Activated gamma-delta T cell (primary cell): ENCODE data around the gene FOXA3.

Experiments
- DNase-seq: peaks from one replicate; lab custom pipeline; 2025; lab: John Stamatoyannopoulos, UW

Gene FOXA3

GRCh38 chr19:45874620-45874966, 10.5 kb downstream of the FOXA3 start:
- DNase-seq, result no peak

GRCh38 chr19:45876161-45876410, 12.0 kb downstream of the FOXA3 start:
- DNase-seq, result no peak

GRCh38 chr19:45876411-45877197, 12.5 kb downstream of the FOXA3 start:
- DNase-seq, result no peak

- DNase-seq, result no peak
These were observed 14.1 kb downstream of the FOXA3 start for GRCh38 chr19:45878043-45878794.

GRCh38 chr19:45879055-45879454, 14.9 kb downstream of the FOXA3 start:
- DNase-seq, result no peak

GRCh38 chr19:45879971-45880370, 15.8 kb downstream of the FOXA3 start:
- no peak for DNase-seq

- DNase-seq, result no peak
These were observed 17.2 kb downstream of the FOXA3 start for GRCh38 chr19:45881082-45881908.

- DNase-seq, result no peak
These were observed 17.9 kb downstream of the FOXA3 start for GRCh38 chr19:45881909-45882528.

GRCh38 chr19:45882652-45883585, 18.8 kb downstream of the FOXA3 start:
- DNase-seq, result peak; percentile 49

GRCh38 chr19:45883586-45883880, 19.4 kb downstream of the FOXA3 start:
- no peak for DNase-seq

- DNase-seq, result no peak
These were observed 20.0 kb downstream of the FOXA3 start for GRCh38 chr19:45883881-45884681.

- no peak for DNase-seq
These were observed 20.8 kb downstream of the FOXA3 start for GRCh38 chr19:45884682-45885555.

- peak; percentile 62 for DNase-seq
These were observed 21.7 kb downstream of the FOXA3 start, which contains the start of gene IRF2BP1 for GRCh38 chr19:45885556-45886426. IRF2BP1 (minus strand) TSS chr19:45886141; CDS start chr19:45885774, 367 bp downstream.

- DNase-seq, result peak; percentile 51
These were observed 22.5 kb downstream of the FOXA3 start for GRCh38 chr19:45886427-45887199.

- no peak for DNase-seq
These were observed 23.1 kb downstream of the FOXA3 start for GRCh38 chr19:45887200-45887710.

GRCh38 chr19:45889210-45889885, 25.2 kb downstream of the FOXA3 start:
- no peak for DNase-seq

- DNase-seq, result no peak
These were observed 26.8 kb downstream of the FOXA3 start for GRCh38 chr19:45890877-45891276.
